GM19193 (cell line): ENCODE data around the gene SLC16A14.

Experiments used
- POLR2A ChIP-seq: IDR thresholded peaks from 4 replicates; pipeline ENCODE4 v1.6.1; 2011; ENCODE audit not compliant: insufficient read depth, insufficient read length; ENCODE audit errors: extremely low read depth

The SLC16A14 gene, protein sequence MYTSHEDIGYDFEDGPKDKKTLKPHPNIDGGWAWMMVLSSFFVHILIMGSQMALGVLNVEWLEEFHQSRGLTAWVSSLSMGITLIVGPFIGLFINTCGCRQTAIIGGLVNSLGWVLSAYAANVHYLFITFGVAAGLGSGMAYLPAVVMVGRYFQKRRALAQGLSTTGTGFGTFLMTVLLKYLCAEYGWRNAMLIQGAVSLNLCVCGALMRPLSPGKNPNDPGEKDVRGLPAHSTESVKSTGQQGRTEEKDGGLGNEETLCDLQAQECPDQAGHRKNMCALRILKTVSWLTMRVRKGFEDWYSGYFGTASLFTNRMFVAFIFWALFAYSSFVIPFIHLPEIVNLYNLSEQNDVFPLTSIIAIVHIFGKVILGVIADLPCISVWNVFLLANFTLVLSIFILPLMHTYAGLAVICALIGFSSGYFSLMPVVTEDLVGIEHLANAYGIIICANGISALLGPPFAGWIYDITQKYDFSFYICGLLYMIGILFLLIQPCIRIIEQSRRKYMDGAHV

DNA sequence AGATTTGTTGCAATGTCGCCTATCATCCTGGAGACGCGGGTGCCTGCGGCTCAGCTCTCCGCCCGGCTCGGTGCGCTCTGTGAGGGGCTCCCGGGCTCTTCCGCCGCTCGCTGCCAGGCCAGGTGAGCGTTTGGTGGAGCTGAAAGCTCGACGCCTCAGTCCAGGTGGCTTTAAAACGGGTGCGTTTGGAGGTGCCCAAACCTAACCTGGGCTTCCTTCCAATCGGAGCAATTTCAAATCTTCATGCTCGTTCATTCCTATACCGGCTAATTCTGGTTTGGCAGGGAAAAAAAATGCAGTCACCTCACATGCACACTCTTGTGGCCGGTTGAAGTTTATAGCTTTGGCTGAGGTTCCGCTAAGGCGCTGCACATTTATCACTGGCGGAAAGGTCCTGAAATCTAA is at the start of gene SLC16A14:
Gene SLC16A14 (minus strand): TSS at position 274 of the 405 bp plus-strand sequence. CDS start 9,572 bp downstream, outside the sequence.
- TF ChIP-seq POLR2A: no peak

DNA sequence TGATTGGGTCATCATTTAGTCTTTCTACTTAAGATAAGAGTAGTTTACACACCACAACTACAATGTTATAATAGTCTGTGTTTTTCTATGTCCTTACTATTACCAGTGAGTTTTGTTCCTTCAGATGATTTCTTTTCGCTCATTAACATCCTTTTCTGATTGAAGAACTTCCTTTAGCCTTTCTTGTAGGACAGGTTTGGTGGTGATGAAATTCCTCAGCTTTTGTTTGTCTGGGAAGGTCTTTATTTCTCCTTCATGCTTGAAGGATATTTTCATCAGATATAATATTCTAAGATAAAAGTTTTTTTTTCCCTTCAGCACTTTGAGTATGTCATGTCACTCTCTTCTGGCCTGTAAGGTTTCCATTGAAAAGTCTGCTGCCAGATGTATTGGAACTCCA is 38.0 kb upstream of the SLC16A14 start:
- TF ChIP-seq POLR2A: no peak

DNA sequence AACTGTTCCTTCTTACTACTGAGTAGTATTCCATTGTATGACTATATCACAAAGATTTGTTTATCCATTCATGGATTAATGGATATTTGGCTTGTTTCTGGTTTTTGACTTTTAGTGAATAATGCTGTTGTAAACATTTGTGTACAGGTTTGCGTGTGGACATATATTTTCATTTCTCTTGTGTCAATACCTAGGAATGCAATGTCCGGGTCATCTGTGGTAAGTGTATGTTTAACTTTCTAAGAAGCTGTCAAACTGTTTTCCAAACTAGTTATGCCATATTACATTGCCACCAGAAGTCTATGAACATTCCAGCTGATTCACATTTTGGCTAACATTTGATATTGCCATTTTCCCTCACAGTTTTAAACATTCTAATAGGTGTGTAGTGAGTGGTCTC is 29.1 kb upstream of the SLC16A14 start:
- no peak for TF ChIP-seq POLR2A

DNA sequence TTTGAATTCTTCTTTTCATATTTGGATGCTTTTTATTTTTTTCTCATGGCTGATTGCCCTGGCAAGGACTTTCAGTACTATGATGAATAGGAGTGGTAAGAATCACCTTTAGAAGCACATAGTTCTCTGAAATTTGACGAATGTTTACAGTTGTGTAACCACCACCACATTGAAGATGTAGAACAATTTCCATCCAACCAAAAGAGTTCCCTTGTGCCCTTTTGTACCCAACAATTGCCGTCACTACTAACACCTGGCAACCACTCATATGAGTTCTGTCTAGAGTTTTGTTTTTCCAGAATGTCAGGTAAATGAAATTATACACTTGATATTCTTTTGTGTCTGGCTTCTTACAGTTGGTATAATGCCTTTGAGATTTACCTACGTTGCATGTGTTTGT is 28.7 kb upstream of the SLC16A14 start:
- TF ChIP-seq POLR2A: no peak

DNA sequence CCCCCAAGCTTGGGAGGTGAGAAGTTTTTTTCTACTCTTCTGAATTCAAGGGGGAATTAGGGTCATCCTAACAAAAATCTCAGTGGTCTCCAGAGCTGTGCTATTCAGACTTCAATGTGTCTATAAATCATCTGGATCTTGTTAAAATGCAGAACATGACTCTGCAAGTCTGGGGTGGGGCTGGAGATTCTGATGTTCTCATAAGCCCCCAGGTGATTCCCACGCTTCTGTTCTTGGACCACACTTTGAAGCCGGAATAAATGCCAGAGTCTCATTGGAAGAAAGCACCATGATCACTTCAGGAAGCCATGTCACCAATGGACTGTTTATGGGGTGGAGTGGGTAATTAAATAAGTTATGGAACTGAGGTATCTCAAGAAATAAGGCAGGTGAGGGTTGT is 22.2 kb upstream of the SLC16A14 start:
- TF ChIP-seq POLR2A: no peak

DNA sequence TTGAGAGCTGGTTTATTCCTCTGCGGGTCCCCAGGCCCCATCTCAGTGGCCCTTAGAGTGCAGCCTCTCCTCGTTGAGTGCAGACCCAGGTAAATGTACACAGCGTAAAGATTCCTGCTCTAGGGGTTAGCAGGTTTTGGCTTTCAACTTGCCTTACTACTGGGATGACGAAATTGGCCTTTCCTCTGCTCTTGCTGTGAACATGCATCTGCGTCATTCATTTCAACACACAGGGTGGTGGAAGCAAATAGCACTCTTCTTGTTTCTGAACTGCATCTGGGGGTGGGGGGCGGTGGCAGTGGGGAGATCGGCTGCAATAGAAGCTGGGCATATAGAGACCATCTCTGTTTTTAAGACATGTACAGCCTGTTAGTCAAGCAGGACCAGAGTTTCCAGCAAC is 16.5 kb upstream of the SLC16A14 start:
- no peak for TF ChIP-seq POLR2A

DNA sequence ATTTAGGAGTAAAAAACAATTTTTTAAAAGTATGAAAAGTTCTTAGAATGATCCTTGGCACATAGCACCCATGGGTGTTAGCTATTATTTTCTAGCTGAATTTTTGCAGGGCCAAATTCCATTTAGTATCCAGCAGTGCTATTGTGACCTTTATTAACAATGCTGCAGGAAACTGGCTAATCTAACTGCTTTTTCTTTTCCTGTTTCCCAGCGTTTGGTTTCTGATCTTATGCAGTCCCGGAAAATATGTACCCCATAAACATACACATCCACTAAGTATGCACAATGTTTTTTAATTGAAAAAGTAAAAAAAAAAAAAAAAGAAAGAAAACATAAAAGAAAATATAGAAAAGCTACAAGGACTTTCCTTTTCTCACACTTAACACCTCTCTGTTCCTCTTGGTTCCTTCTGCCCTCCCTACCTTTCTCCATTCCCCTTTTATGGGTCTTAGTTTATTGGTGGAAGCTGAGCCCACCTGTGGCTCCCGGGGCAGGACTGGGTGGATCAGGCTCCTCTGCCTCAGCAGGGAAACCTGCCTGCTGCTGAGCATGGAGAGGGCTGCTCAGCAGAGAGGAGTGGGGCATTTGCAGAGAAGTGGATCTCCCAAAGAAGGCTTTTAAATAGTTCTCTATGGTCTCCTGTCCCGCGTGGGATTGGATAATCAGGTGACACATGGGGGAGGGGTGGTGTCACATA is 9.3 kb upstream of the SLC16A14 start:
- TF ChIP-seq POLR2A: no peak

DNA sequence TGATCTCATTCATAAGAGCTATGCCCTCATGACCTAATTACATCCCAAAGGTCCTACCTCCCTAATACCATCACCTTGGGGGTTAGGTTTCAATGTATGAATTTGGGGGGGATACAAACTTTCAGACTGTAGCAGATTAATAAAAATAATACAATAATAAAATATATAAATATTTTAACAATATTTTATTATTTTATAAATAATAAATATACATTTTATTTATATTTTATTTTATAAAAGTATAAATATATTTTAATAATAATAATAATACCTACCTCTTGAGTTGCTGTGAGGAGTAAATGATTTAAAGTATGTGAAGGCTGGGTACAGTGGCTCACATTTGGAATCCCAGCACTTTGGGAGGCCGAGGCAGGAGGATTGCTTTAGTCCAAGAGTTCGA is 8.1 kb upstream of the SLC16A14 start:
- TF ChIP-seq POLR2A: no peak

DNA sequence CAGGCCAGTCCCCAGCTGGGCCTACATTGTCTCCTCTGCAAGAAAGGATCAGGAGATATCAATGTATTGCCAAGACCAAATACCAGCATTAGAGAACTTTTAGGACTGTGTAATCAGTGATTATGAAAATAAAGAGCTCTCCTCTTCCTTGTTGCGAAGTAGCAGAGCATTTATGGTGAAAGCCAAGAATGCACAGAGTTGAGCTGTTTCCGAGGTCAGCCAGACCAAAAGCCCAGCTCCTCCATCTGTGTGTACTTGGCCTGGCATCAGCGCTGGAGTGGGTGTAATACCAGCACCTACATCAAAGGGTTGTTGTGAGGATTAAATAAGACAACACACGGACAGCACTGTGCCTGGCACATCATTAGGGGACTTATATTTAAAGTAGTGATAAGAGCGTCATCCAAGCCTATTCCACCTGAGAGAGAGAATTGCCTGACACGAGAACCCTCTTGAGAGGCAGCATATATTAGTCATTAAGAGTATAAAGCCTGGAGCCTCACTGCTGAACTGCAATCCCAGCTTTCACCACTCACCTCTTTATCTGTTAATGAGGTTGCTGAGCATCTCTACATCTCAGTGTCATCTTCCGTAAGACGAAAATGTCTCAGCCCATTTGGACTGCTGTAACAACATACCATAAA is 7.4 kb upstream of the SLC16A14 start:
- TF ChIP-seq POLR2A: no peak

DNA sequence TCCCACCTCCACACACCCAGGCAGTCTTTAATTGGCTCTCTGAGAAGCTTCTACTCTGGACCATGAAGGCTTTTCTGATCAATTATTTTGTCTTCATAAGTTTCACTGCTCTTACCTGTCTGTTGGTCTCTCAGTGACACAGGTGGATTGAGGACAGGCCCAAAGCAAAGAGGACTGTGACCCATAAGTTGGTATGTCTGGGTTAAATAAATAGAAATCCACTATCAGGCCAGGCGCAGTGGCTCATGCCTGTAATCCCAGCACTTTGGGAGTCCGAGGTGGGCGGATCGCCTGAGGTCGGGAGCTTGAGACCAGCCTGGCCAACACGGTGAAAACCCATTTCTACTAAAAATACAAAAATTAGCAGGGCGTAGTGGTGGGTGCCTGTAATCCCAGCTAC is 2.7 kb upstream of the SLC16A14 start:
- TF ChIP-seq POLR2A: no peak

DNA sequence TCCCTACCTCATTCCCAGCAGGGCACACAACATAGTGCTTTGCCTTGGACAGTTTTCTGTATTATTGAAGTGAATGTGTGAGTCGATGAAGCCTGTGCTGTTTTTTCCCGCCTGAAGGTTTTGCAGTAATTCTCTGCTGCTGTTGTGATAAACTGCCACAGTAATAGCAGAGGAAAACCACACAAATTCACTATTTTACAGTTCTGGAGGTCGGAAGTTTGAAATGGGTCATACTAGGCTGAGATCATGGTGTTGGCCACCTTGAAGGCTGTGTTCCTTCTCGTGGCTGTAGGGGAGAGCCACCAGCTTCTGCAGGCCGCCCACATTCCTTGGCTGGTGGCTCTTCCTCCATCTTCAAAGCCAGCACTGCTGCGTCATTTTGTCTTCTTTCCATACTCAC is 678 bp upstream of the SLC16A14 start:
- no peak for TF ChIP-seq POLR2A

DNA sequence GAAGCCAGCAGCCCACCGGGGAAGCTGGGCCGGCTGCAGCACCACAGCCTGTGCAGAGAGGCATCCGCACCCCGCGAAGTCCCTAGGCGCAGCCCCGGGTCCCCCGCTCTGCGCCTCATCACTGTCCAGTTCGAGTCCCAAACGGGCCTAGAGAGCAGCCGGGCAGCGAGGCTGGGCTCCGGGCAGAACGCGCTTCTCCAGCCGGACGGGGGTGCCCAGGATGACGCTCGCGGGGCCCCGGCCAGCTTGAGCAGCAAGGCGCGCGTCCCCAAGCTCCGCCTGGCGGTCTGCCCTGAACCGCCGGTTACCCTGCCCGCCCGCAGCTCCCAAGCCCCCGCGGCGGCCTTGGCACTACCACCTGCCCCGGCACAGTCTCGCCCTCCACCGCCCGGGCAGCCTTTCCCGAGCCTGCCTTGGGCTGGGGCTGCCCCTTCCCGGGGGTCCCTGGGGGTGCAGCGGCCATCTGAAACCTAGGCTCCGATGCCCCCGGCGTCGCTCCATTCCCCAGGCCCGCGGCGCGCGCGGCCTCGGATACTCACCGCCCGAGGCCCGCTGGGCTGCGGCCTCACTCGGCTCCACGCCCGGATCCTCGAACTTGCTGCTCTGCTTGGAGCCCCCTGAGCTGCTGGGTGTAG is 591 bp downstream of the SLC16A14 start:
- no peak for TF ChIP-seq POLR2A

DNA sequence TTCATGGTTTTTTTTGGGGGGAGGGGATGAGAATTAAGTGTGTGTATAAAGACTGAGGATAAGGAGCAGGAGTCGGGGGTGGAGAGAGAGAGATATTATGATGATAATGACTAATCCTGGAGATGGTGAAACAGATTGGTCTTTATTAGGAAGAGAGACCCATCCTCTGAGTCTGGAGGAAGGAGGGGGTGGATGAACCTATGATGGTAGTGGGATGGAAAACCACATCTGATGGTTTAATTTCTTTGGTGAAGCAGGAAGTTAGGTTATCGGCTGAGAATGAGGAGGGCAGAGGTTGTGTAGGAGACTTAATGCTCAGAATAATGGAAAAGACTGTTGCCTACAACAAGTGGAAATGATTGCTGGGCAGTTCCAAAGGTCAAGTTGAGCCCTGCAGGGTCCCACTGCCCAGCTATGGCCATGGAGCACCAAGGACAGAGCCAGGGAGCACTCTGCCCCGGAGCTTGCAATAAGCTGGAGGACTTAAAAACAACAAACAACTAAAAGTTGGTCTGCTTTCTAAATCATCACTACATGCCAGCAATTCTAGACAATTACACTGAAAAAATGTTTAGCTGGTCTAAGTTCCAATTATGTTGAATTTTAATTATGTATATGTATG is 7.9 kb downstream of the SLC16A14 start:
- TF ChIP-seq POLR2A: no peak

DNA sequence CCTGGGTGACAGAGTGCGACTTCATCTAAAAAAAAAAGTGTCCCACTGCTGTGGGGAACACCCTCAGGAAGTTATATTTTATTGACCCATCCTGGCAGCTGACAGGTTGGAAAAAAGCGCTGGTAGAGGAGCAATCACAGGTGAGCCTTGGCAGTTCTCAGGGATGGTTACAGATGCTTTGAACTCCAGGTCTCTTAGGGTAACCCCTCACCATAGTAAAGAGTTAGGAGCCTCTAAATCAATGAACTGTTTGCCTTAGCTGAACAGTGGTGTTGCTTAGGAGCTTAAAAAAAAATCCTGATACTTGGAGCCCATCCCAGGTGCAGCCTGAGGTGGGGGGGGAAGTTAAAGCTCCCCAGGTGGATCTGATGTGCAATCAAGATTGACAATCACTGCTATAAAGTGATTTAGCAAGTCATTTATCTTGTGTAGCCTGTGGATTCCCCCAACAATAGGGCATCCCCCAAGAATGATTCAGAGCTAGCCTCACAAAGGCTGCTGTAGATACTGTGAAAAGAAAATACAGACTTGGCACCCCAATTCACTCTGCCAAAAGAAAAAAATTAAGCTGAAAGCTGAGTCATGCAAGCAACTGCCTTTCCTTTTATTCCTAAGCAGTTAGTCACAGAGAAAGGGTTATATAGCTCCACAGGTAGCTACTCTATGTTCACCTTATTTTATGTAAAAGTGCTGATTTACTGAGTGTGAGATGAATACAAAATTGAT is 14.8 kb downstream of the SLC16A14 start:
- TF ChIP-seq POLR2A: no peak
